HTR-8/SVneo (cell line): ENCODE measurements around the gene ARHGEF39.
"Not testable (repeated sequence)": the region's sequence is repeated elsewhere in the genome, so short reads cannot be mapped to it uniquely, and the experiment has no call there.

Experiments used
- DNase-seq: peaks from one replicate; pipeline ENCODE4 v3.0.0; 2011; ENCODE audit warnings: low spot score, mixed read lengths; ENCODE audit not compliant: insufficient read length
- FAIRE-seq: peaks from 2 replicates; lab custom pipeline; 2011; peaks lifted over from hg19 to GRCh38; lab: Jason Lieb, UNC

Gene ARHGEF39

GRCh38 chr9:35657546-35658136 lies 7.4 kb downstream of the ARHGEF39 start, which contains the start of gene RMRP:
RMRP (minus strand) TSS chr9:35658019.
- no peak for FAIRE-seq
- peak; percentile 88 for DNase-seq

- DNase-seq (no peak), FAIRE-seq (no peak)
Measured at GRCh38 chr9:35656831-35657545, 8.0 kb downstream of the ARHGEF39 start.

GRCh38 chr9:35656348-35656747 lies 8.6 kb downstream of the ARHGEF39 start:
- no peak for FAIRE-seq
- DNase-seq: no peak

GRCh38 chr9:35653611-35654010 lies 11.4 kb downstream of the ARHGEF39 start:
- no peak for DNase-seq
- FAIRE-seq: no peak

GRCh38 chr9:35652829-35653209 lies 12.2 kb downstream of the ARHGEF39 start:
- no peak for DNase-seq
- FAIRE-seq: no peak

- DNase-seq (no peak), FAIRE-seq (no peak)
Measured at GRCh38 chr9:35651956-35652828, 12.8 kb downstream of the ARHGEF39 start.

GRCh38 chr9:35650341-35651158 lies 14.4 kb downstream of the ARHGEF39 start, which contains the start of gene SIT1:
SIT1 (minus strand) TSS chr9:35650931; CDS start chr9:35650853, 78 bp downstream.
- DNase-seq (no peak), FAIRE-seq (no peak)

- FAIRE-seq (no peak), DNase-seq (no peak)
Measured at GRCh38 chr9:35649431-35650340, 15.3 kb downstream of the ARHGEF39 start.

GRCh38 chr9:35646533-35647265 lies 18.3 kb downstream of the ARHGEF39 start:
- FAIRE-seq: no peak
- DNase-seq: peak; percentile 77

GRCh38 chr9:35646153-35646532 lies 18.9 kb downstream of the ARHGEF39 start:
- no peak for DNase-seq
- FAIRE-seq: no peak

- not testable (repeated sequence) for FAIRE-seq, DNase-seq
Measured at GRCh38 chr9:35645736-35646135, 19.3 kb downstream of the ARHGEF39 start.

GRCh38 chr9:35643046-35643445 lies 21.9 kb downstream of the ARHGEF39 start:
- no peak for DNase-seq
- no peak for FAIRE-seq

- FAIRE-seq, DNase-seq: not testable (repeated sequence)
Measured at GRCh38 chr9:35641478-35641877, 23.5 kb downstream of the ARHGEF39 start.

GRCh38 chr9:35640431-35640830 lies 24.6 kb downstream of the ARHGEF39 start:
- FAIRE-seq, DNase-seq: not testable (repeated sequence)

GRCh38 chr9:35639631-35640030 lies 25.4 kb downstream of the ARHGEF39 start:
- DNase-seq (no peak), FAIRE-seq (no peak)

- not testable (repeated sequence) for DNase-seq, FAIRE-seq
Measured at GRCh38 chr9:35639225-35639624, 25.8 kb downstream of the ARHGEF39 start.

- FAIRE-seq: not testable (repeated sequence)
Measured at GRCh38 chr9:35638751-35639150, 26.2 kb downstream of the ARHGEF39 start.

GRCh38 chr9:35637427-35637955 lies 27.5 kb downstream of the ARHGEF39 start:
- DNase-seq, FAIRE-seq: not testable (repeated sequence)

More at GRCh38 chr9:35638751-35639150, 26.2 kb downstream of the ARHGEF39 start:
- DNase-seq: not testable (repeated sequence)
